ENCODE results near the gene KDM3A. TPM values are rescaled to one million over a fixed set of nuclear protein-coding genes. Genes with fewer than 3 reads are reported as not detected.

KDM3A gene
- total RNA-seq, 1 donor from 2014 or later: 63.9 TPM

DNA sequence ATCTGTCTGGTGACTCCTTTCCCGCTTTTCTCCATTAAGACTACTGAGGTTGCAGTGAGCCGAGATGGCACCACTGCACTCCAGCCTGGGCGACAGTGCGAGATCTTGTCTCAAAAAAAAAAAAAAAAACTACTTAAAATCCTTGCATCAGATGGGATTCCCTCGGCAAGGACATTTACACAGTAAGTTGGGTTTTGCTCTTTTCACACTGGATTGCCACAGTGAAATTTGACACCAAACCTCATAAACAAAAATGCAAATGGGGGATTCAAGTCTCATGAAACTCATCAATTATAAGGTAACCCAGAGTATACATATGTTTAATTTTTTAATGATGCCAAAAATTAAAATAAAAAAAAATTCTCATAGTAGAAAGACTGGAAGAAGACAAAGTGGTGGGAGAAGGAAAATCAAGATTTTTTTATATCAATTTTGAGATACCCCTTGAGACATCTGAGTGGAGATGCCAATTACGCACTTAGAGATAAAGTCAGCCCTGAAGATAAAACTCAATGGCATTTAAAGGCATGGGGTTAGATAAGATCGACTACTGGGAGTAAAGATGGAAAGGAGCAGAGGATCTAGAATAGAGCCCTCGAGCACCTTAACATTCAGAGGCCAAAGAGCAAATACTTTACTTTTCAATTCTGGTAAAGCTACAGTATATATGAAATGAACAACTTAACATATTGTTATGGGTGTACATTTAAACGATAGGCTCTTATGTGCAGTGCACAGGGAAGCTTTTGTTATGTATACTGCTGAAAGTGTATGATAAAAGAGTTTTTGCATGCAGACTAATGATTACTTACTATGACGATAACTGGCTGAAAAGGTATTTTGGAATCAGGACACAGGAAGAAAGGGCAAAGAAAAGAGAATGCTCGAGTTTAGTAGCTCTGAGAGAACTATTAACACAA is 84.5 kb downstream of the KDM3A start:
- no peaks in the 10 kb centered on the region for H3K9me3 Mint-ChIP-seq (ENCODE audit: unreplicated experiment)
- H3K4me1 Mint-ChIP-seq (ENCODE audit: unreplicated experiment): no peaks in the 10 kb centered on the region
- no peaks in the 10 kb centered on the region for H3K36me3 Mint-ChIP-seq (ENCODE audit: low read depth, unreplicated experiment)
- H3K27ac Mint-ChIP-seq (ENCODE audit: unreplicated experiment): no peak overlapping the region
- H3K27me3 Mint-ChIP-seq (ENCODE audit: unreplicated experiment): no peaks in the 10 kb centered on the region
- no peak overlapping the region for H3K4me3 Mint-ChIP-seq (ENCODE audit: unreplicated experiment)
- TF ChIP-seq CTCF (IDR thresholded peaks at IDR 0.05; ENCODE audit: unreplicated experiment): no peak
- no peak for DNase-seq (ENCODE audit: low spot score)

- H3K36me3 Mint-ChIP-seq (ENCODE audit: low read depth, unreplicated experiment): peaks cover 20% of the 10 kb centered on the region
- peak overlapping the region; percentile 7 for H3K4me3 Mint-ChIP-seq (ENCODE audit: unreplicated experiment)
- no peaks in the 10 kb centered on the region for H3K4me1 Mint-ChIP-seq (ENCODE audit: unreplicated experiment)
- no peak for DNase-seq (ENCODE audit: low spot score)
- H3K9me3 Mint-ChIP-seq (ENCODE audit: unreplicated experiment): peaks cover 4% of the 10 kb centered on the region
- no peak for TF ChIP-seq CTCF (IDR thresholded peaks at IDR 0.05; ENCODE audit: unreplicated experiment)
- H3K27ac Mint-ChIP-seq (ENCODE audit: unreplicated experiment): no peak overlapping the region
- no peaks in the 10 kb centered on the region for H3K27me3 Mint-ChIP-seq (ENCODE audit: unreplicated experiment)
Observed at GRCh38 chr2:86533589-86533988, 92.4 kb downstream of the KDM3A start.

GRCh38 chr2:86541334-86541733 is 100.2 kb downstream of the KDM3A start:
- no peak for DNase-seq (ENCODE audit: low spot score)
- no peak overlapping the region for H3K27ac Mint-ChIP-seq (ENCODE audit: unreplicated experiment)
- peaks cover 29% of the 10 kb centered on the region for H3K36me3 Mint-ChIP-seq (ENCODE audit: low read depth, unreplicated experiment)
- no peaks in the 10 kb centered on the region for H3K9me3 Mint-ChIP-seq (ENCODE audit: unreplicated experiment)
- no peak for TF ChIP-seq CTCF (IDR thresholded peaks at IDR 0.05; ENCODE audit: unreplicated experiment)
- no peaks in the 10 kb centered on the region for H3K4me1 Mint-ChIP-seq (ENCODE audit: unreplicated experiment)
- H3K27me3 Mint-ChIP-seq (ENCODE audit: unreplicated experiment): no peaks in the 10 kb centered on the region
- no peak overlapping the region for H3K4me3 Mint-ChIP-seq (ENCODE audit: unreplicated experiment)

Other genes with a start within 250 kb of the KDM3A start
- 107 TPM for gene IMMT, start 245.9 kb upstream of the KDM3A start, total RNA-seq (ENCODE audit: unreplicated experiment)
- 30.8 TPM for gene MRPL35, start 241.9 kb upstream of the KDM3A start, total RNA-seq (ENCODE audit: unreplicated experiment)
- 0.62 TPM for gene REEP1, start 103.7 kb upstream of the KDM3A start, total RNA-seq (ENCODE audit: unreplicated experiment)
- gene CHMP3, start 122.1 kb downstream of the KDM3A start, total RNA-seq (ENCODE audit: unreplicated experiment): 70.5 TPM
- 31.9 TPM for gene RNF103, start 182.5 kb downstream of the KDM3A start, total RNA-seq (ENCODE audit: unreplicated experiment)